ENCODE measurements around the gene MAIP1. TPM values are rescaled to one million over a fixed set of nuclear protein-coding genes. Genes with fewer than 3 reads are reported as not detected.
A peak's percentile ranks its signal among the peaks of the same experiment; 100 is the strongest.

The MAIP1 gene
- total and polyA plus RNA-seq, 9 of the 15 experiments (the other 6 are each of a cell fraction or from before 2014, with no cell fraction given) = 3.6 to 30.0 (median 24.5) TPM

DNA sequence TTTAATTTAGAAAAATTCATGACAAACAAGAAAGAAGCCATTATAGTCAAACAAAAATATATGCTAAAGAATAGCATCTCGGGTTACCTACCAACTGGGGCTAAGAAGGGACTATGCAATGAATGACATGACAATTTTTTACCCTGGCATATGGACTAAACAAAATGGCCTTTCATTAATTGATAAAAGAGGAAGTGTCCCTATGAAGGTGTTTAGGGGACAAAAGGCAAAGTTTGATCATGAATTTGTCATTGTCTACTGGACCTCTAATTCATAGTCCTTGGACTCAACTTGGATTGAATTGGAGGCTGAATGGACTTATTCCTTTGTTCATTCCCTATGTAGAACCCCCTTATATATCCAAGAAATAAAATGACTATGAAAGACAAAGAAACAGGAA is 12.7 kb downstream of the MAIP1 start:
- in situ Hi-C loops (cut with MboI) (loop anchor here (25.0 kb wide), 1 partner anchor 1244 kb away; no protein-coding TSS in a partner anchor), intact Hi-C loops (cut with micrococcal nuclease) (no loop called here)
- TF ChIP-seq SPI1 (IDR thresholded peaks at IDR 0.05; ENCODE audit: borderline replicate concordance, low read depth, low read length) (peak; percentile 64), KLF13 (tag; IDR thresholded peaks at IDR 0.05; ENCODE audit: borderline replicate concordance, low read depth) (no peak), DNMT1 (IDR thresholded peaks at IDR 0.05) (no peak), SLC30A9 (CRISPR knock-in tag; IDR thresholded peaks at IDR 0.05) (no peak), HNRNPH1 (optimal IDR thresholded peaks at IDR 0.05; ENCODE audit: low read depth, low read length) (no peak), ZSCAN29 (IDR thresholded peaks at IDR 0.05) (no peak)
- TF ChIP-seq, protein P1, sequence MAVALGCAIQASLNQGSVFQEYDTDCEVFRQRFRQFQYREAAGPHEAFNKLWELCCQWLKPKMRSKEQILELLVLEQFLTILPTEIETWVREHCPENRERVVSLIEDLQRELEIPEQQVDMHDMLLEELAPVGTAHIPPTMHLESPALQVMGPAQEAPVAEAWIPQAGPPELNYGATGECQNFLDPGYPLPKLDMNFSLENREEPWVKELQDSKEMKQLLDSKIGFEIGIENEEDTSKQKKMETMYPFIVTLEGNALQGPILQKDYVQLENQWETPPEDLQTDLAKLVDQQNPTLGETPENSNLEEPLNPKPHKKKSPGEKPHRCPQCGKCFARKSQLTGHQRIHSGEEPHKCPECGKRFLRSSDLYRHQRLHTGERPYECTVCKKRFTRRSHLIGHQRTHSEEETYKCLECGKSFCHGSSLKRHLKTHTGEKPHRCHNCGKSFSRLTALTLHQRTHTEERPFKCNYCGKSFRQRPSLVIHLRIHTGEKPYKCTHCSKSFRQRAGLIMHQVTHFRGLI (CRISPR knock-in tag; IDR thresholded peaks at IDR 0.05) = no peak
- WGBS (ENCODE audit: insufficient coverage, low coverage, missing lambda C conversion rate) = 83% methylated on average over 1 of the region's 1 CpG
- DNase-seq (ENCODE audit: extremely low read depth in 1 of 4, low spot score in 3 of 4) = no peak
- ChIA-PET CTCF (ENCODE audit: low intra/inter-chr PET ratio) (no interaction called here), POLR2A (no interaction called here)
- H4K20me1 ChIP-seq (replicated peaks; ENCODE audit: control insufficient read depth, insufficient read depth, low read length) = no peaks in the 10 kb centered on the region
- no peak overlapping the region for H3K27ac ChIP-seq (ENCODE audit: extremely low read depth, low read depth, low read length)
- no peaks in the 10 kb centered on the region for H3K4me1 ChIP-seq (replicated peaks in 1 of 2; ENCODE audit: control insufficient read depth in 2 of 2, insufficient read depth in 2 of 2, low read length in 2 of 2)
- H3K4me2 ChIP-seq (ENCODE audit: insufficient read depth, low read length) = no peak overlapping the region
- no peak for ATAC-seq
- H3K4me3 ChIP-seq = no peak overlapping the region
- no peaks in the 10 kb centered on the region for H3K27me3 ChIP-seq (ENCODE audit: control insufficient read depth in 2 of 2, insufficient read depth in 2 of 2, low read length in 2 of 2)
- FAIRE-seq = no peak
- BruUV-seq (replicated peaks) = no TSS peak
- no peaks in the 10 kb centered on the region for H3K9me3 ChIP-seq (replicated peaks; ENCODE audit: control insufficient read depth, insufficient read depth, low read depth, low read length)
- H3K79me2 ChIP-seq (ENCODE audit: control insufficient read depth, insufficient read depth, low read length) = no peaks in the 10 kb centered on the region
- peaks cover 29% of the 10 kb centered on the region; the same call in 1 of the 3 replicates for H3K36me3 ChIP-seq (ENCODE audit: control insufficient read depth, insufficient read depth, low read length)
- H2AFZ ChIP-seq (ENCODE audit: low read depth, low read length) = no peak overlapping the region
- no peak overlapping the region for H3K9ac ChIP-seq (ENCODE audit: insufficient read depth in 1 of 2, low read depth in 2 of 2, low read length in 2 of 2)
- H3K9me1 ChIP-seq (ENCODE audit: control insufficient read depth, insufficient read depth, low read length) = no peaks in the 10 kb centered on the region

All from K562 (cell line).